Type B pancreatic cell (in vitro differentiated cells): ENCODE data around the gene UBIAD1. TPM values are rescaled to one million over a fixed set of nuclear protein-coding genes. Genes with fewer than 3 reads are reported as not detected.
A peak's percentile ranks its signal among the peaks of the same experiment; 100 is the strongest.

Source experiments
- DNase-seq: peaks from one replicate; pipeline ENCODE4 v3.0.0; 2021; ENCODE audit warnings: mixed read lengths; ENCODE audit not compliant: unreplicated experiment; ENCODE audit errors: extremely low spot score
- H3K27ac Mint-ChIP-seq: 2 replicates; pipeline ENCODE4 v1.8.0; 2021; ENCODE audit warnings: mild to moderate bottlenecking, mixed read lengths
- H3K27me3 Mint-ChIP-seq: 2 replicates; pipeline ENCODE4 v1.8.0; 2021; ENCODE audit warnings: mixed read lengths
- H3K36me3 Mint-ChIP-seq: 2 replicates; pipeline ENCODE4 v1.8.0; 2021; ENCODE audit warnings: mixed read lengths
- H3K4me1 Mint-ChIP-seq: one replicate; pipeline ENCODE4 v1.8.0; 2021; ENCODE audit warnings: mixed read lengths; ENCODE audit not compliant: unreplicated experiment
- H3K4me3 Mint-ChIP-seq: 2 replicates; pipeline ENCODE4 v1.8.0; 2021; ENCODE audit warnings: mild to moderate bottlenecking, mixed read lengths
- H3K9me3 Mint-ChIP-seq: 2 replicates; pipeline ENCODE4 v1.8.0; 2021; ENCODE audit warnings: mixed read lengths
- CTCF ChIP-seq: fragments of 200-600 bp; sonication (generic); conservative IDR thresholded peaks from 2 replicates; pipeline ENCODE4 v1.5.0; 2021; ENCODE audit warnings: antibody characterized with exemption, mild to moderate bottlenecking
- long read RNA-seq: library from polyadenylated mRNA; unstranded; transcript quantifications from one replicate; pipeline ENCODE4 v2.0.0, GENCODE V29; 2020
- total RNA-seq: library from RNA; stranded (reverse); gene quantifications from 2 replicates; pipeline ENCODE4 v1.2.1, GENCODE V29; 2021; ENCODE audit warnings: low replicate concordance

The UBIAD1 gene
- total RNA-seq = 10.2 and 17.1 TPM in 2 replicates
- long read RNA-seq, transcript UBIAD1-202 (2 exons, 3,646 nt) = major isoform, 5 of 9 reads
- long read RNA-seq, partial matches to known transcripts = 0 of 9 reads
- long read RNA-seq, other reads (novel, unspliced or antisense) = 4 of 9 reads

- Mint-ChIP-seq H3K9me3 (no peaks in the 10 kb centered on the region), H3K4me3 (peak within 1 kb of the TSS; percentile 92), H3K27me3 (no peaks in the 10 kb centered on the region), H3K27ac (peak within 1 kb of the TSS; percentile 88), H3K36me3 (peaks cover 7% of the 10 kb centered on the region), H3K4me1 (peaks cover 21% of the 10 kb centered on the region)
- TF ChIP-seq CTCF = no peak
- peak; percentile 85 for DNase-seq
These were observed at the start of gene UBIAD1 for GRCh38 chr1:11272832-11273594. TSS of gene UBIAD1 (plus strand) at chr1:11273198. CDS start at chr1:11273532, 334 bp downstream.

GRCh38 chr1:11227106-11228077 is 45.6 kb upstream of the UBIAD1 start:
- TF ChIP-seq CTCF = no peak
- Mint-ChIP-seq H3K9me3 (no peaks in the 10 kb centered on the region), H3K27me3 (no peaks in the 10 kb centered on the region), H3K36me3 (peaks cover 29% of the 10 kb centered on the region), H3K4me3 (no peak overlapping the region), H3K4me1 (no peaks in the 10 kb centered on the region), H3K27ac (no peak overlapping the region)
- DNase-seq = no peak

GRCh38 chr1:11229203-11229602 is 43.8 kb upstream of the UBIAD1 start:
- no peaks in the 10 kb centered on the region for H3K4me1 Mint-ChIP-seq

DNA sequence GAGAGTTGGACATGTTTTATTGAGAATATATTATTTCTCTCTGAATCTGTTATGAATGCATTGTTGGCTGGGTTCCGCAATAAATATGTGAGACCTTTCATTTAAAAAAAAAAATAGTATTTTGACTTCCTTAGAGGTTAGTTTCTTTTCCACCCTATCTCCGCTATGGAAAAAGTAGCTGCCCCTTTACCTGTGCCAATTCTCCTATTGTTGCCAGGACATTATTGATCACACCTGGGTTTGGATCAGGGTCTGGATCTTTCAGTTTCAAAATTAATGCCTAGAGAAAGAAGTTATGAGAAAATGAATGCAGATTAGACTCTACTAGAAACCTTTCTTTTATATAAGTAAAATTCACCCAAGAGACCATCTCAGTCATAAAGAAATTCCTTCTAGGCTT is 39.8 kb upstream of the UBIAD1 start:
- Mint-ChIP-seq H3K36me3 (peaks cover 29% of the 10 kb centered on the region), H3K27me3 (no peaks in the 10 kb centered on the region)

More at GRCh38 chr1:11229203-11229602, 43.8 kb upstream of the UBIAD1 start:
- Mint-ChIP-seq H3K9me3 (no peaks in the 10 kb centered on the region), H3K27ac (no peak overlapping the region), H3K36me3 (peaks cover 33% of the 10 kb centered on the region), H3K4me3 (no peak overlapping the region), H3K27me3 (no peaks in the 10 kb centered on the region)
- TF ChIP-seq CTCF = no peak
- no peak for DNase-seq

More for the DNA sequence above, 39.8 kb upstream of the UBIAD1 start:
- Mint-ChIP-seq H3K4me3 (no peak overlapping the region), H3K27ac (no peak overlapping the region), H3K4me1 (no peaks in the 10 kb centered on the region), H3K9me3 (no peaks in the 10 kb centered on the region)
- no peak for DNase-seq
- TF ChIP-seq CTCF = no peak
